CD4-positive, alpha-beta T cell (primary cell): ENCODE measurements around the gene KLHL33. TPM values are rescaled to one million over a fixed set of nuclear protein-coding genes. Genes with fewer than 3 reads are reported as not detected.

Source experiments
- ATAC-seq: fragments of 200-7000 bp; cut with Tn5 transposase; one replicate; pipeline ENCODE4 v1.10.0; 2022; ENCODE audit warnings: mild to moderate bottlenecking; ENCODE audit not compliant: poor library complexity
- CTCF ChIA-PET: fragments of 350-600 bp; sonication (Branson Sonifier 250); formaldehyde crosslinking; loops from one replicate; lab custom pipeline; 2021; ENCODE audit warnings: antibody characterized with exemption, inconsistent platforms; lab: Charles Lee
- POLR2A ChIA-PET: fragments of 350-600 bp; sonication (Branson Sonifier 250); formaldehyde crosslinking; loops from one replicate; lab custom pipeline; 2021; ENCODE audit warnings: antibody characterized with exemption, inconsistent platforms; lab: Charles Lee
- DNase-seq, 14 experiments: peaks; one replicate each; pipeline ENCODE4 v3.0.0-alpha.2; 2013 to 2020; ENCODE audit warnings: mixed read lengths in 2 of 14
- H3K27ac ChIP-seq, 2 donors: one replicate each; pipeline versions ENCODE4 v1.5.1 to v1.7.0; 2013; ENCODE audit warnings: low read length in 2 of 2, low read depth in 1 of 2, mild to moderate bottlenecking in 1 of 2
- H3K27me3 ChIP-seq, 2 experiments: 1 replicate in 1 of 2; 2 replicates in 1 of 2; pipeline versions ENCODE4 v1.6.1 to v1.7.0; 2013; ENCODE audit warnings: low read length in 2 of 2, control low read depth in 1 of 2, mild to moderate bottlenecking in 1 of 2, moderate library complexity in 1 of 2; ENCODE audit not compliant: insufficient read depth in 2 of 2, control insufficient read depth in 1 of 2
- H3K36me3 ChIP-seq: one replicate; pipeline ENCODE4 v1.6.1; 2013; ENCODE audit warnings: low read length, control low read depth; ENCODE audit not compliant: insufficient read depth
- H3K4me1 ChIP-seq: one replicate; pipeline ENCODE4 v1.6.1; 2013; ENCODE audit warnings: low read length, control low read depth; ENCODE audit not compliant: insufficient read depth
- H3K4me3 ChIP-seq: one replicate; pipeline ENCODE4 v1.5.1; 2013; ENCODE audit warnings: mild to moderate bottlenecking, low read length, moderate library complexity
- H3K9me3 ChIP-seq, 2 experiments: 1 replicate in 1 of 2; 2 replicates in 1 of 2; pipeline versions ENCODE4 v1.6.1 to v1.7.0; 2013; ENCODE audit warnings: low read length in 2 of 2, mild to moderate bottlenecking in 2 of 2, control low read depth in 1 of 2, moderate library complexity in 1 of 2; ENCODE audit not compliant: control insufficient read depth in 1 of 2, insufficient read depth in 1 of 2
- H3K27ac Mint-ChIP-seq: one replicate; pipeline ENCODE4 v1.8.0; 2020; ENCODE audit warnings: mixed read lengths
- H3K27me3 Mint-ChIP-seq: one replicate; pipeline ENCODE4 v1.8.0; 2021; ENCODE audit warnings: mixed read lengths
- H3K36me3 Mint-ChIP-seq: one replicate; pipeline ENCODE4 v1.8.0; 2021; ENCODE audit warnings: low read depth, mixed read lengths
- H3K4me1 Mint-ChIP-seq: one replicate; pipeline ENCODE4 v1.8.0; 2021; ENCODE audit warnings: low read depth, mixed read lengths
- H3K4me3 Mint-ChIP-seq: one replicate; pipeline ENCODE4 v1.8.0; 2020; ENCODE audit warnings: mild to moderate bottlenecking, mixed read lengths
- H3K9me3 Mint-ChIP-seq: one replicate; pipeline ENCODE4 v1.8.0; 2020; ENCODE audit warnings: mixed read lengths
- CTCF ChIP-seq: fragments of 200-600 bp; IDR thresholded peaks from one replicate; pipeline ENCODE4 v1.8.0; 2022; ENCODE audit warnings: antibody characterized with exemption, mild to moderate bottlenecking
- intact Hi-C, 2 experiments: fragments of 100-400 bp; cut with DNase I in 1 of 2; cut with micrococcal nuclease in 1 of 2; formaldehyde crosslinking; loops; one replicate each; pipeline versions ENCODE4 v1.15.1 to v1.9.0; 2023 to 2025; cut with DNase I, micrococcal nuclease
- total RNA-seq, 174 experiments: library from RNA in 2 of 174; stranded (reverse) in 2 of 174; gene quantifications; one replicate each; pipeline ENCODE4 v1.2.3 and lab custom pipeline; 2021 to 2026

KLHL33 gene
- total RNA-seq, 2 experiments from 2014 or later: 0.19 to 0.31 TPM

- Mint-ChIP-seq H3K27ac (no peak overlapping the region), H3K27me3 (no peaks in the 10 kb centered on the region), H3K36me3 (no peaks in the 10 kb centered on the region), H3K9me3 (no peaks in the 10 kb centered on the region), H3K4me3 (no peak overlapping the region), H3K4me1 (peaks cover 5% of the 10 kb centered on the region)
- H3K4me3 ChIP-seq: no peak overlapping the region
- peaks cover under 1% of the 10 kb centered on the region for H3K4me1 ChIP-seq
- H3K27me3 ChIP-seq: no peaks in the 10 kb centered on the region
- no peaks in the 10 kb centered on the region for H3K36me3 ChIP-seq
- ChIA-PET CTCF (no interaction called here), POLR2A (interaction anchor here (1.3 kb wide), 1 partner anchor 34 kb away, joined by 5 read pairs; the partner anchor contains the start of genes APEX1 and OSGEP)
- no peak for DNase-seq
- no peaks in the 10 kb centered on the region for H3K9me3 ChIP-seq
- no peak for ATAC-seq
- TF ChIP-seq CTCF: no peak
- no peak overlapping the region for H3K27ac ChIP-seq
- intact Hi-C loops: no loop called here
Measured at GRCh38 chr14:20421267-20421666, 14.7 kb downstream of the KLHL33 start.

GRCh38 chr14:20419419-20419818 lies 16.5 kb downstream of the KLHL33 start:
- H3K4me3 ChIP-seq: no peak overlapping the region
- ATAC-seq (no peak), DNase-seq (no peak)
- H3K27ac ChIP-seq: no peak overlapping the region
- no peaks in the 10 kb centered on the region for H3K27me3 ChIP-seq
- Mint-ChIP-seq H3K4me1 (peaks cover 8% of the 10 kb centered on the region), H3K9me3 (no peaks in the 10 kb centered on the region), H3K36me3 (no peaks in the 10 kb centered on the region), H3K27ac (no peak overlapping the region), H3K27me3 (no peaks in the 10 kb centered on the region), H3K4me3 (no peak overlapping the region)
- intact Hi-C loops: loop anchor here in 1 of 2 experiments (5.0 kb wide), 2 partner anchors 82 to 113 kb away; no protein-coding TSS in a partner anchor
- ChIA-PET CTCF (no interaction called here), POLR2A (no interaction called here)
- TF ChIP-seq CTCF: no peak
- no peaks in the 10 kb centered on the region for H3K36me3 ChIP-seq
- H3K9me3 ChIP-seq: no peaks in the 10 kb centered on the region
- peaks cover 7% of the 10 kb centered on the region for H3K4me1 ChIP-seq

DNA sequence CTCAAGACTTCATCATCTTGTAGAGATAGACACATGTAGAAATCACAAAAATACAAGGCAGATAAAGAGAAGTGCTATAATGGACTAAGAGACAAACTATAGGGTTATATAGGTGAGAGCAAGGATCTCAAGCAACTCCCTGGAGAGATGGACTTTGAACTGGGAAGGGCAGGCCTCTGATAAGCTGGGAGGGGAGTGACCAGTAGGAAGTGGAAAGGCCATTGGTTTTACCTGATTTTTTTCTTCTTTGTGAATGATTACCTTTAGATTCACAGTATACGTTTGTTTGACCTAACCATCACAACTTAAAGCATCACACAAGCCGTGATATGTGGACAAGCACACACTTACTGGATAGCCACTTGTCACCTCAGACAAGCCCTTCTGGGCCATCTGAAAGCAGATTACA lies 17.5 kb downstream of the KLHL33 start:
- Mint-ChIP-seq H3K4me3 (no peak overlapping the region), H3K9me3 (no peaks in the 10 kb centered on the region), H3K27ac (no peak overlapping the region), H3K27me3 (no peaks in the 10 kb centered on the region), H3K36me3 (peaks cover 3% of the 10 kb centered on the region), H3K4me1 (peaks cover 17% of the 10 kb centered on the region)
- ATAC-seq (no peak), DNase-seq (no peak)
- H3K4me1 ChIP-seq: peaks cover 14% of the 10 kb centered on the region
- no peak for TF ChIP-seq CTCF
- ChIA-PET POLR2A (no interaction called here), CTCF (no interaction called here)
- intact Hi-C loops: loop anchor here in 1 of 2 experiments (5.0 kb wide), 2 partner anchors 81 to 114 kb away; no protein-coding TSS in a partner anchor
- H3K9me3 ChIP-seq: no peaks in the 10 kb centered on the region
- no peaks in the 10 kb centered on the region for H3K27me3 ChIP-seq
- no peaks in the 10 kb centered on the region for H3K36me3 ChIP-seq
- H3K4me3 ChIP-seq: no peak overlapping the region
- H3K27ac ChIP-seq: no peak overlapping the region
